Hematopoietic multipotent progenitor cell treated with erythropoietin and hydrocortisone succinate and interleukin-3 and kit ligand, for 17 days (in vitro differentiated cells): ENCODE measurements around the gene PLK5.
"Not testable (repeated sequence)": the region's sequence is repeated elsewhere in the genome, so short reads cannot be mapped to it uniquely, and the experiment has no call there.

Experiments
- DNase-seq: peaks from one replicate; pipeline ENCODE4 v3.0.0-alpha.2; 2015; ENCODE audit warnings: low spot score

Gene PLK5, protein sequence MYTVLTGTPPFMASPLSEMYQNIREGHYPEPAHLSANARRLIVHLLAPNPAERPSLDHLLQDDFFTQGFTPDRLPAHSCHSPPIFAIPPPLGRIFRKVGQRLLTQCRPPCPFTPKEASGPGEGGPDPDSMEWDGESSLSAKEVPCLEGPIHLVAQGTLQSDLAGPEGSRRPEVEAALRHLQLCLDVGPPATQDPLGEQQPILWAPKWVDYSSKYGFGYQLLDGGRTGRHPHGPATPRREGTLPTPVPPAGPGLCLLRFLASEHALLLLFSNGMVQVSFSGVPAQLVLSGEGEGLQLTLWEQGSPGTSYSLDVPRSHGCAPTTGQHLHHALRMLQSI

DNA sequence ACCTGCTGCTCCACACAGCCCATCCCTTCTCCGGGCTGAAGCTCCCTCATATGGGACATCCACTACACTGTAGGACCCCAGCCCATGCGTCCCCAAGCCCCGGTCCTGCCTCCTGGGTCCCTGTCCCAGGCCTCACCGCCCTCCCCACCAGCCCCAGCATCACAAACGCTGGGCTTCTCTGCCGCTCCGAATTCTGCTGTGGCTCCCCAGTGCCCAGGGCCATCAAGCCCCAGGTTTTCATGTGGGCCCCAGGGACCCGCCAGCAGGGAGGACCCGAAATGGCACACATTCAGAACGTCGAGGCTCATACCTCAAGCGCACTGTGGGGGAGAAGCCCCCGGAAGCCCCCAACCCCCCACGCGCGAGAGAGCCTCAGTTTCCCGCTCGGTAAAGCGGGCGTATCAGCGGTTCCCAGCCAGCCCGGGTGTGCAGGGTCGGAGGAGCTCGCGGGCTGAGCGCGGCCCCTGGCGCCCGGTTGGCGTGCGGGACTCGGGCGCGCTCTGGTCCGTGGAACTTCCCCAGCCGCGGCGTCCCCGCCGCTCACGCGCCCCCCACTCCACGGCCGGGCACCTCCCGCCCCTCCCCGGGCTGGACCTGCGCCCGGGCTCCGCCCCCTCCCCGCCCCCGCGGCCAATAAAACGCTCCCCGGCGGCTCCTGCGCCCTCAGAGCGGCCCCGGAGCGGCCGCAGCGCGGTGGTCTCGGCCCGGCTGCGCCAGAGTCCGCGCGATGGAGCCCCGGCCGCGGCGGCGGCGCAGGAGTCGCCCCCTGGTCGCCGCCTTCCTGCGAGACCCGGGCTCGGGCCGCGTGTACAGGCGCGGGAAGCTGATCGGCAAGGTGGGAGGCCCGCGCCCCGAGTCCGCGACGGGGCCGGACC is at the start of gene PLK5:
PLK5 (plus strand) TSS at position 666 of the 875 bp plus-strand sequence. CDS start 2,920 bp downstream, outside the sequence.
- DNase-seq: no peak

DNA sequence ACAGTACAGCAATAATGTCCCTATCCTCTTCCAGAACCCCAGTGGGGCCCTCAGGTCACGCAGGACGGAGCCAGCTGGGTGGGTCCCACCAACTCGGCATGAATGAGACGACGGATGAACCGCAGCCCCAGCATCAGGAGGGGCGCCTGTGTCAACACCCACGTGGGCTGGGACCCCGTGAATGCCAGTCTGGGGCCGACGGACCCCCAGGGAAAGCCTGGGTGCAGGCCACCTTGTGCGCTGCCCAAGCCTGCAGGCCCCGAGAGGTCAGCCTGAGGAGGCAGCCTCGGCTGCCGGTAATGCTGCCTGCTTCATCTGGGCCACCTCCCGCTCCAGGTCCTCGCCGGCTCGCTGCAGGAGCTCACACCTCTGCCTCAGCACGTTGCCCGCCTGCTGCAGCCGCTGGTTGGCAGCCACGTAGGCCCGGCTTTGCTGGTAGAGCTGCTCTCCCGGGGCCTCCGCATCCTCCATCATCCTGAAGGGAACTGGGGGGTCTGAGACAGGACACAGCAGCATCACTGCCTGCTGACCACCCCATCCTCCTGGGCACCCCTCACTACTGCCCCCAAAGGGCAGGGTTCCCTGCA is 49.0 kb upstream of the PLK5 start:
- DNase-seq: no peak

GRCh38 chr19:1475751-1476437 is 48.0 kb upstream of the PLK5 start:
- DNase-seq: no peak

- not testable (repeated sequence) for DNase-seq
These were observed 46.8 kb upstream of the PLK5 start for GRCh38 chr19:1477056-1477455.

GRCh38 chr19:1478934-1479707 is 44.8 kb upstream of the PLK5 start, which contains the start of gene C19orf25:
C19orf25 (minus strand) TSS chr19:1479215; CDS start chr19:1478903, 312 bp downstream.
- DNase-seq: peak; percentile 93

DNA sequence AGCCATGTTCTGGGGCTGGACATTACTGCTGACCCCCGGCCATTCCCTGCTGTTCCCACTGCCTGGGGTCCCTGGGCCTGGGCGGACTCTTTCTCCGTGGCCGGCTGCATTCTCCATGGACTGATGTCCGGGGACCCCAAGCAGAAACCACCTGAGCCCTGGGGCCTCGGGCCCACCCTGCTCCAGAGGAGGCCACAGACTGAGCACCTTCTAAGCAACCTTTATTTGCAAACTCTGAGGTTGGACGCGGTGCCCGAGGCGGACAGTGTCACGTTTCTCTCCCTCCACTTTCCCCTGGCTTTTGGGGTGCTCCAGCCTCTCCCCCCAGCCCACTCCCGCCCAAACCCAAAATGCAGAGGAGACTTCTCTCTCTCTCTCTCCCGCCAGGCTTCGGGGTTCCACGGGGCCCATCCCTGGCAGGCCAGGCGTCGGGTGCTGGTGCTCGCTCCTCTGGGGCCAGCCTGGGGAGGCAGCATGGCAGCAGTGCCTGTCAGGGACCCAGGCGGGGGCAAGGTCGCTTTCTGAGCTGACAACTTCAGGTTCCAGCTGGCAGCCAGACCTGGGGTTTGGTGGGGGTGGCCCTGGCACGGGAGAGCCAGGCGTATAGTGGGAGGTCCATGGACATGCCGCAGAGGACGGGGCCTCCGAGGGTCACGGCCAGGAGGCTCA is 42.5 kb upstream of the PLK5 start:
- no peak for DNase-seq

DNA sequence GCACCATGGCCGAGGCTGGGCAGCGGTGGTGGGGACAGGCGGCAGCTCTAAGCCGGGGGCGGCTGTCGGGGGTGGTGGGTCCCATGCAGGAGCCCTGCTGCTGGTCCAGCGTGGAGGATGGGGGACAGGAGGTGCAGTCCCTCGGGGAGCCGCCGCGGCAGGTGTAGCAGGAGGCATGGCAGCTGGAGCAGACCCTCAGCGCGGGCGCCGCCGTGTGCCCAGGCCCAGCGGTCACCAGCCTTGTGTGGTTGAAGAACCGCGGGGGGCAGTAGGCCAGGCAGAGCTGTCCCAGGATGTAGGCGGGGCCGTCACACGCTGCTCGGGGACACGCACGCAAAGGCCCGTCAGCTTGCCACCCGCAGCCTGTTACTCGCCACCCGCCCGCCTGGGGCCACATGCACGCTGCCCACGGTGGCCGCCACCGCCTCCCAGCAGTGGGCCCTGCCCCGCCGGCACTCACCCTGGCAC is 42.0 kb upstream of the PLK5 start:
- no peak for DNase-seq

DNA sequence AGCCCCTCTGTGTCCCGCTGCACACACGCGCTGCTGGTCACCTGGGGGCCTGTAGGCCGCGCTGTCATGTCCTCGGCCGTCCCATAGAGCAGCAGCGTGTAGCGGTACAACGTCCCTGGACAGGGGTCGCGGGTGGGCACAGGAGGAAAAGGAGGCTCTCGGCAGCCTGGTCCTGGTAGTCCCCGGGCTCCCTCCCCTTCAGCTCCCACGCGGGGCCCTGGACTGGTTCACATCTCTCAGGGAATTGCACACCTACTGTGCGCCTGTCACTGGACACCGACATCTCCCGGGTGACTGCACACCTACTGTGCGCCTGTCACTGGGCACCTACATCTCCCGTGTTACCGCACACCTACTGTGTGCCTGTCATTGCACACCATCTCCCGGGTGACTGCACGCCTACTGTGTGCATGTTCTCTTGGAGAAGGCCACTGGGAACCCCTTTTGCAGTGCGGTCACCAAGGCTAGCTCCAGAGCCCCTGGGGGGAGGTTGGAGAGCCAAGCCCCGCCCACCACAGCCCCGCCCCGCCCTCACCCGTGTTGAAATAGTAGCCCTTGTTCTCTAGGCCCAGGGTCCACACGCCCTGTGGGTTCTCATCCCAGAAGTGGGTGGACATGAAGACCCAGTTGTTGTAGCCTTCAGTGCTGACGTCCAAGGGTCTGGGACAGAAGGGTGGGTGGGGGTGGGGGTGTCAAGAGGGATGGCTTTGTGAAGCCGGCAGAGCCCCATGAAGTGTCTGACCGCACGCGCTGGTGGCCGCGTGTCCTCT is 41.3 kb upstream of the PLK5 start:
- no peak for DNase-seq

DNA sequence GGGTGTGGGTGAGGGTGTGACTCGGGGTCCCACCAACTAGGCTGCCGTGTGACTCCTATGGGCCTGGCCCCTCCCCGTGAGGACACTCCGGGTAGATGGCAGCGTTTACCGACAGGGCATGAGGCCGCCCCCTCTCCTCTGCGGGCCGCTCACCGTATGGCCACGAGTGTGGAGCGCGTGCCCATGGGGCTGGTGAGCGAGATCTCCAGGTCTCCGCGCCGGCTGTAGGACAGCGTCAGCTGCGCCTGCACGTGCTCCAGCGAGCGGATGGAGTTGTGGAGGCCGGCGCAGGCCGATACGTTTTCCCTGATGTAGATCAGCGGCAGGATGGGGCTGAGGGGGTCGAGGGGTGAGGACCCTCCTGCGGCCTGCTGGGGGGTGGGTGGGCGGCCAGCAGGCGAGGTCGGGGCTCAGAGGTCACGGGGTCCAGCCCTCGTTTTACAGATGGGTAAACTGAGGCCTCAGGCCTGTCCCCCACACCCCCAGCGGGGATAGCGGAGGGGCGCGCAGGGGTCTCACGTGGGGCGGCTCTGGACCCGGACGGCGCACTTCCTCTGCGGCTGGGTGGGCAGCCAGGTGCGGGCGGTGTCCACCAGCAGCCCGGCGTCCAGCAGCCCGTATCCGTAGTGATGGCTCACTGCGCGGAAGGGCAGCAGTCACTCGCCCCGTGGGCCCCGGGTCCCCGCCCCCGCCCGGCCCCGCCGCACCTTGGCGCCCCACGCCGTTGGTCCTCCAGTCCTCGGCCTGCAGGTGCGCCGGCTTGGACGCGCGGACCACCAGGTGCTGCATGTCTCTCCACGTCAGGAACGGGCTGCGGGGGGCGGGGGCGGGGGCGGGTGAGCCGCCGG is 40.5 kb upstream of the PLK5 start:
- DNase-seq: no peak

DNA sequence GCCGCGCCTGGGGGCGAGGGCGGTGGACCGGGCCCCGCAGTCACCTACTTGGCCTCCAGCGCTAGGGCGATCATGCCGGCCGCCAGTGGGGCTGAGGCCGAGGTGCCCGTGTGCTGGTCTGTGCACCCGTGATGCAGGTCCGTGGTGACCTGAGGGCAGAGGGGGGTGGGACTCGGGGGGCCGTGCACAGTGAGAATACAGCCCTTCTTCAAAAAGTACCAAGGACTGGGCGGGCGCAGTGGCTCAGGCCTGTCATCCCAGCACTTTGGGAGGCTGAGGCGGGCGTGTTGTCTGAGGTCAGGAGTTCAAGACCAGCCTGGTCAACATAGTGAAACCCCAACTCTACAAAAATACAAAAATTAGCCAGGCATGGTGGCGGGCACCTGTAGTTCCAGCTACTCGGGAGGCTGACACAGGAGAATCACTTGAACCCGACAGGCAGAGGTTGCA is 39.9 kb upstream of the PLK5 start:
- DNase-seq: no peak

DNA sequence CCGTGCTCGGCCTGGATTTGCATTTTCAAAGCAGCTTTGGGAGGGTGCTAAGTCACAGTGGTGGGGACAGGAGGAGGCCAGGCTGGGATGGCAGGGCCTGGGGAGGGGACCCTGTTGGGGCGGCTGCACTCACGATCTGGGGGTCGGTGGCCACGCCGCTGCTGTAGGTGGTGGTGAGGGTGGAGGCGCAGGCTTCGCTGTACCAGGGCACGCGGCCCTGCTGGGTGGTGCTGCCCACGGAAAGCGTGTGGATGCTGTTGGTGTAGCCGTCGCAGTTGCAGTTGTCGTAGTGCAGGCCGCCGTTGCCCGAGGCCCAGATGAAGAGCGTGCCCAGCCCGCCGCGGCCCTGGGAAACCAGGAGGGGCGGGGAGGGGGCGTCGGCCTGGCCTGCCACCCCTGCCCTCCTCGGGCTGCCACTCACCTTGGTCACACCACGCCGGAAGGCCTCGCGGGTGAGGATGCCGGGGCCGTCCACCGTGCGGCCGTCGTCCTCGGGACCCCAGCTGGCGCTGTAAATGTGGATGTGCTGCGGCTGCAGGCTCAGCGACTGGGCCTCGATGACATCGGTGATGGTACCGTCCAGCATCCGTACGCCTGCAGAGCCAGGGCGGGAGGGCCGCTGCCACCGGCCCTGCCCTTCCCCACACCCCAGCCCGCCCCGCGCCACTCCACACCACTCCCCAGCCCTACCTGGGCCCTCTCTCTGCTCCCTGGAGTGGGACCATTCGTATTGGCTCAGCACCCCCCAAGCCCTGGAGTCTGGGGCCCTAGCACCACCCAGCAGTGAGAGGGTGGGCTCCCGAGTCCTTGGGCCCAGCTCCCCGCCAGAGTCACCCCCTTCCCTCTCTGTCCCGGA is 36.9 kb upstream of the PLK5 start:
- no peak for DNase-seq

- DNase-seq: no peak
These were observed 36.1 kb upstream of the PLK5 start for GRCh38 chr19:1487576-1488281.

- DNase-seq: no peak
These were observed 35.6 kb upstream of the PLK5 start for GRCh38 chr19:1488282-1488601.

- no peak for DNase-seq
These were observed 34.2 kb upstream of the PLK5 start for GRCh38 chr19:1489463-1490310.

GRCh38 chr19:1490311-1491113 is 33.4 kb upstream of the PLK5 start, which contains the start of gene PCSK4:
PCSK4 (minus strand) TSS chr19:1490350; CDS start chr19:1490346, 4 bp downstream.
- DNase-seq: peak; percentile 95
